ENCODE results near the gene KIF13A.
"Not testable (repeated sequence)": the region's sequence is repeated elsewhere in the genome, so short reads cannot be mapped to it uniquely, and the experiment has no call there.

KIF13A gene

GRCh38 chr6:17771609-17772008 lies 215.8 kb downstream of the KIF13A start:
- H3K4me3 Mint-ChIP-seq: no peak overlapping the region
- peaks cover 48% of the 10 kb centered on the region for H3K36me3 Mint-ChIP-seq (ENCODE audit: low read depth)
- TF ChIP-seq, protein P1, sequence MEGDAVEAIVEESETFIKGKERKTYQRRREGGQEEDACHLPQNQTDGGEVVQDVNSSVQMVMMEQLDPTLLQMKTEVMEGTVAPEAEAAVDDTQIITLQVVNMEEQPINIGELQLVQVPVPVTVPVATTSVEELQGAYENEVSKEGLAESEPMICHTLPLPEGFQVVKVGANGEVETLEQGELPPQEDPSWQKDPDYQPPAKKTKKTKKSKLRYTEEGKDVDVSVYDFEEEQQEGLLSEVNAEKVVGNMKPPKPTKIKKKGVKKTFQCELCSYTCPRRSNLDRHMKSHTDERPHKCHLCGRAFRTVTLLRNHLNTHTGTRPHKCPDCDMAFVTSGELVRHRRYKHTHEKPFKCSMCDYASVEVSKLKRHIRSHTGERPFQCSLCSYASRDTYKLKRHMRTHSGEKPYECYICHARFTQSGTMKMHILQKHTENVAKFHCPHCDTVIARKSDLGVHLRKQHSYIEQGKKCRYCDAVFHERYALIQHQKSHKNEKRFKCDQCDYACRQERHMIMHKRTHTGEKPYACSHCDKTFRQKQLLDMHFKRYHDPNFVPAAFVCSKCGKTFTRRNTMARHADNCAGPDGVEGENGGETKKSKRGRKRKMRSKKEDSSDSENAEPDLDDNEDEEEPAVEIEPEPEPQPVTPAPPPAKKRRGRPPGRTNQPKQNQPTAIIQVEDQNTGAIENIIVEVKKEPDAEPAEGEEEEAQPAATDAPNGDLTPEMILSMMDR (IDR thresholded peaks at IDR 0.05; ENCODE audit: unreplicated experiment in 3 of 3): no peak
- H3K27ac Mint-ChIP-seq: no peak overlapping the region
- no peaks in the 10 kb centered on the region for H3K9me3 Mint-ChIP-seq
- no peaks in the 10 kb centered on the region for H3K4me1 Mint-ChIP-seq
- H3K27me3 Mint-ChIP-seq (ENCODE audit: low read depth): no peaks in the 10 kb centered on the region

DNA sequence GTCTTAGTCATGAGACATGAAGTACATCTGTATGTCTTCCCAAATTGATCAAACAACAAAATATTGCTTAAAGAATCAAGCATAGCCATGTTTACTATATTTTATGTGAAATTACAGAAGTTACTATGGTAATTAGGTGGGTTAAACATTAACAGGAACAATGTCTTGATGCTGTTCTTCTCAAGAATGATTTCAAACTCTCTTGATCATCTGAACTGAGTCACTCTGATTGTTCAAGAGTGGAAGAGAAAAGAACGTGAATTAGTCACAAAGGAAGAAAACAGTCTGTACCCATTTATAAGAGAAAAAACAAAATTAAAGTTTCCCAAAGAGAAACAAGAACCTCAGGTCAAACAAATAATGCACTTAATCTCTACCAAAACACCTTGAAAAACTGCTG lies 218.6 kb downstream of the KIF13A start:
- TF ChIP-seq, protein P1 (IDR thresholded peaks at IDR 0.05; ENCODE audit: unreplicated experiment in 3 of 3): no peak
- H3K36me3 Mint-ChIP-seq (ENCODE audit: low read depth): peaks cover 46% of the 10 kb centered on the region
- no peaks in the 10 kb centered on the region for H3K27me3 Mint-ChIP-seq (ENCODE audit: low read depth)
- no peak overlapping the region for H3K4me3 Mint-ChIP-seq
- H3K4me1 Mint-ChIP-seq: no peaks in the 10 kb centered on the region
- no peak overlapping the region for H3K27ac Mint-ChIP-seq
- no peaks in the 10 kb centered on the region for H3K9me3 Mint-ChIP-seq

DNA sequence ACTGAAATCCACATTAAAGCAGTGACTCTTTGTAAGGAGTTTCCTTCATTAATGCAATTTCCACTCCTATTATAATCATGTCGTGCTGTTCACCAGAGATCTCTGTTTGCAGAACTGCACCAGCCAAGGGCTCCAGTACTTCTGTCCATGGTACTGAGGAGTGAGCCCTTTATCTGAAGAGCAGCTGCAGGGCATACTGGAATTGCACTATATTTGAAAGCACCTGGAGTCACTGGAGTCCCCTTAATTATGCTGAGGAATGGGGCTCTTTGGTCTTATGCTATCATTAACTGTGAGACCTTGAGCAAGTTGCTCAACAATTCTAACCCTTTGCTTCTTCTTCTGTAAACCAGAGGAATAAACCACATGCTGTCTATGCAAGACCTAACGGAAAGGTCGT lies 219.0 kb downstream of the KIF13A start:
- no peak overlapping the region for H3K4me3 Mint-ChIP-seq
- H3K9me3 Mint-ChIP-seq: no peaks in the 10 kb centered on the region
- H3K4me1 Mint-ChIP-seq: no peaks in the 10 kb centered on the region
- no peaks in the 10 kb centered on the region for H3K27me3 Mint-ChIP-seq (ENCODE audit: low read depth)
- H3K27ac Mint-ChIP-seq: no peak overlapping the region
- peaks cover 46% of the 10 kb centered on the region for H3K36me3 Mint-ChIP-seq (ENCODE audit: low read depth)
- TF ChIP-seq, protein P1 (IDR thresholded peaks at IDR 0.05; ENCODE audit: unreplicated experiment in 3 of 3): no peak

- H3K27me3 Mint-ChIP-seq (ENCODE audit: low read depth): no peaks in the 10 kb centered on the region
- no peak overlapping the region for H3K27ac Mint-ChIP-seq
- TF ChIP-seq, protein P1 (IDR thresholded peaks at IDR 0.05; ENCODE audit: unreplicated experiment in 3 of 3): no peak
- H3K36me3 Mint-ChIP-seq (ENCODE audit: low read depth): peaks cover 29% of the 10 kb centered on the region
- no peak overlapping the region for H3K4me3 Mint-ChIP-seq
- H3K9me3 Mint-ChIP-seq: no peaks in the 10 kb centered on the region
- no peaks in the 10 kb centered on the region for H3K4me1 Mint-ChIP-seq
Observed at GRCh38 chr6:17762651-17763050, 224.8 kb downstream of the KIF13A start.

DNA sequence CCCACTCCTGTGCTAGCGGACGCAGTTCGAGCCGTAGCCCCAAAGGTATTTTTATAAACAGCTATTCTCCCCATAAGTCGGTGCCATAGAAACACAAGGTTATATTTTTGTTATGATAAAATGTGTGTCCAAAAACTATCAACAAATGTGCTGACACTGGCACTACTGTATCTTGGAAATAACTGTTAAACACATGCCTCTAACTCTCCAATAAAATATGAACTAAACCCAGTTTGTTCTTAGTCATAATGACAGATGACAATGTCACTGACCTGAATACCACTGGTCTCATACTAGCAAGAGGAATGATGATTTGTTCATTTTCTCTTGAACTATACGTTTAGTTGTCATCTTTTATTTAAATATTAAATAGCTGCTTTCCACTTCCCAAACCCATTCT lies 229.3 kb downstream of the KIF13A start:
- TF ChIP-seq, protein P1 (IDR thresholded peaks at IDR 0.05; ENCODE audit: unreplicated experiment in 3 of 3): no peak
- Mint-ChIP-seq H3K4me3 (no peak overlapping the region), H3K27ac (peak overlapping the region in 2 of 3 experiments; percentile 43 to 70), H3K36me3 (ENCODE audit: low read depth) (peaks cover 11% of the 10 kb centered on the region), H3K27me3 (ENCODE audit: low read depth) (no peaks in the 10 kb centered on the region), H3K9me3 (no peaks in the 10 kb centered on the region), H3K4me1 (no peaks in the 10 kb centered on the region)

- H3K9me3 Mint-ChIP-seq: no peaks in the 10 kb centered on the region
- no peak overlapping the region for H3K4me3 Mint-ChIP-seq
- H3K36me3 Mint-ChIP-seq (ENCODE audit: low read depth): no peaks in the 10 kb centered on the region
- no peak overlapping the region for H3K27ac Mint-ChIP-seq
- H3K4me1 Mint-ChIP-seq: no peaks in the 10 kb centered on the region
- no peaks in the 10 kb centered on the region for H3K27me3 Mint-ChIP-seq (ENCODE audit: low read depth)
- TF ChIP-seq, protein P1 (IDR thresholded peaks at IDR 0.05; ENCODE audit: unreplicated experiment in 3 of 3): no peak
Observed at GRCh38 chr6:17754254-17754653, 233.2 kb downstream of the KIF13A start.

GRCh38 chr6:17745324-17745723 lies 242.1 kb downstream of the KIF13A start:
- not testable (repeated sequence) for H3K4me3 Mint-ChIP-seq; H3K4me1 Mint-ChIP-seq; H3K36me3 Mint-ChIP-seq (ENCODE audit: low read depth); H3K27ac Mint-ChIP-seq; H3K9me3 Mint-ChIP-seq
- peaks cover 13% of the 10 kb centered on the region for H3K27me3 Mint-ChIP-seq (ENCODE audit: low read depth)

GRCh38 chr6:17744757-17745308 lies 242.6 kb downstream of the KIF13A start:
- H3K27me3 Mint-ChIP-seq (ENCODE audit: low read depth): peaks cover 14% of the 10 kb centered on the region
- H3K27ac Mint-ChIP-seq; H3K9me3 Mint-ChIP-seq; H3K4me3 Mint-ChIP-seq; H3K4me1 Mint-ChIP-seq; H3K36me3 Mint-ChIP-seq (ENCODE audit: low read depth): not testable (repeated sequence)

Data from nephron (organoid).